ENCODE measurements around the gene NPR1.
"Not testable (repeated sequence)": the region's sequence is repeated elsewhere in the genome, so short reads cannot be mapped to it uniquely, and the experiment has no call there.

DNA sequence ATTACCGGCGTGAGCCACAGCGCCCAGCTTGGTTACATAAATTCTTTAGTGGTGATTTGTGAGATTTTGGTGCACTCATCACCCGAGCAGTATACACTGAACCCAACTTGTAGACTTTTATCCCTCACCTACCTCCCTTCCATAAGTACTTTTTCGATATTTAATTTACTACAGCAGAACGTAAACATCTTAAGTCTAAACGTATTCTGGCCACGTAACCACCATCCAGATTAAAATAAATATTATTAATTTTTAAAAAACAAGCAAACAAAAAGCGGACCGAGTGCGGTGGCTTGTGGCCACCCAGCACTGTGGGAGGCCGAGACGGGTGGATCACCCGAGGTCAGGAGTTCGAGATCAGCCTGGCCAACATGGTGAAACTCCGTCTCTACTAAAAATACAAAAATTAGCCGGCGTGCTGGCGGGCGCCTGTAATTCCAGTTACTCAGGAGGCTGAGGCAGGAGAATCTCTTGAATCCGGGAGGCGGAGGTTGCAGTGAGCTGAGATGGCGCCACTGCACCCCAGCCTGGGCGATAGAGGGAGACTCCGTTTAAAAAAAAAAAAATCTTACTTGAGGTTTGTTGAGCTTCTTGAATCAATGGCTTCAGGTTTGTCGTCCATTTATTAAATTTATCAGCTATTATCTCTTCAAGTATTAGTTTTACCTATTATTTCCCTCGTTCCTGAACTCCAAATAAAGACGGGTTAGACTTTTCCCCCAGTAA is 6.7 kb upstream of the NPR1 start:
- TF ChIP-seq, protein P1, sequence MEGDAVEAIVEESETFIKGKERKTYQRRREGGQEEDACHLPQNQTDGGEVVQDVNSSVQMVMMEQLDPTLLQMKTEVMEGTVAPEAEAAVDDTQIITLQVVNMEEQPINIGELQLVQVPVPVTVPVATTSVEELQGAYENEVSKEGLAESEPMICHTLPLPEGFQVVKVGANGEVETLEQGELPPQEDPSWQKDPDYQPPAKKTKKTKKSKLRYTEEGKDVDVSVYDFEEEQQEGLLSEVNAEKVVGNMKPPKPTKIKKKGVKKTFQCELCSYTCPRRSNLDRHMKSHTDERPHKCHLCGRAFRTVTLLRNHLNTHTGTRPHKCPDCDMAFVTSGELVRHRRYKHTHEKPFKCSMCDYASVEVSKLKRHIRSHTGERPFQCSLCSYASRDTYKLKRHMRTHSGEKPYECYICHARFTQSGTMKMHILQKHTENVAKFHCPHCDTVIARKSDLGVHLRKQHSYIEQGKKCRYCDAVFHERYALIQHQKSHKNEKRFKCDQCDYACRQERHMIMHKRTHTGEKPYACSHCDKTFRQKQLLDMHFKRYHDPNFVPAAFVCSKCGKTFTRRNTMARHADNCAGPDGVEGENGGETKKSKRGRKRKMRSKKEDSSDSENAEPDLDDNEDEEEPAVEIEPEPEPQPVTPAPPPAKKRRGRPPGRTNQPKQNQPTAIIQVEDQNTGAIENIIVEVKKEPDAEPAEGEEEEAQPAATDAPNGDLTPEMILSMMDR (IDR thresholded peaks at IDR 0.05; ENCODE audit: insufficient read depth, low read length, poor library complexity, severe bottlenecking), result not testable (repeated sequence)
- not testable (repeated sequence) for TF ChIP-seq EZH2phosphoT487 (conservative IDR thresholded peaks at IDR 0.05; ENCODE audit: low read length)
